NCI-H526 treated with DMSO at 0.1 percent for 48 hours (cell line): ENCODE data around the gene KDR.

Experiments
- DNase-seq: peaks from one replicate; lab custom pipeline; 2025; lab: John Stamatoyannopoulos, UW

The KDR gene

DNA sequence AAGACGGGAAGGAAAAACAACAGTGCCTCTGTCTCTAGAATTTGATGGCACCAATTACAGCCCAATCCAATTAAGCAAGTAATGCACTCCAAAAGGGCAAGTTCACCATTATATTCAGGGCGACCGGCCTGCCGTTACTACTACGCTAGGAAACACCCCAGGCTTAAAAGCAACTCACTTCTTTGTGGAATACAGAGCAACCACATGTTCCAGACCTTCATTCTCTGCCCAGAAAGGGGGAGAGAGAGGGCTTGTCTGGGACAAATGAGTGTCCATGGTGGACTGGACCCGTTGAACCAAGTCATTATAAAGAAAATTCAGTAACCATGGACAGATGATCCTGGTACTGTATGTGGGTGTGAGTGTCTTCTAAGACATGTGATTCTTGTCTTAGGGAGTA, 1.6 kb downstream of the KDR start:
- DNase-seq: no peak

DNA sequence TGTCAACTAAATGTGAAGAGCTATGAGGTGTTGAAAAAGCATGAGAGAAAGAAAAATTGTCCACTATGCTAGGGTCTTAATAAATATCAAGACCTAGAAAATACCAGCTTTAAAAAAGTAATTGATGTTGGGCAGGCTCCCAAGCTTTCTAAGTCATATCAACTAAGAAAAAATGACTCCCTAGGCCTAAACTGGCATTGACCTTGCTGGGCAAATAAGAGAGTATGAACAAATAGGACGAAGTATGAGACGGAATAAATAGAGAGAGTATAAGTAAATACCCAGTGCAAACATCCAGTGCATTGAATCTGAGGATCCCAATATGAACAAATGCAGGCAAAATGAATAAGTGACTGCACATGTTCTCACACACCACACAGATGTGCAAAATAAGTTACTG, 3.2 kb downstream of the KDR start:
- DNase-seq: no peak

DNA sequence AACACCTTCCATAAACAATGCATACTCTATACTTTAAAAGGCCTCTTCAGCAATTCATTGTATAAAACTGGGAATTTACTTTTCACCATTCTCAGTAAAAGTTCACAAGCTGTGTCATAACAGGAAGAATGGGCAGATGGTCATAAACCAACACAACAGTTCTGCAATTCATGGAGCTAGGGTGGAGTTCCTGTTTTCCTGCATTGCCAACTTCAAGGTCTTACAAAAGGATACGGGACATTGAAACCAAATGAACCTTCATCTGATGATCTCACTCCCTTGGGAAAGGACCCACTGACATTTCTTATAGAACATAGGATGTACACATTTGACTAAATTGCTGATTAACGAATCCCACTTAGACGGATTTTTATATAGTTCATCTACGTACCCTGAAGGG, 4.1 kb downstream of the KDR start:
- DNase-seq: no peak

DNA sequence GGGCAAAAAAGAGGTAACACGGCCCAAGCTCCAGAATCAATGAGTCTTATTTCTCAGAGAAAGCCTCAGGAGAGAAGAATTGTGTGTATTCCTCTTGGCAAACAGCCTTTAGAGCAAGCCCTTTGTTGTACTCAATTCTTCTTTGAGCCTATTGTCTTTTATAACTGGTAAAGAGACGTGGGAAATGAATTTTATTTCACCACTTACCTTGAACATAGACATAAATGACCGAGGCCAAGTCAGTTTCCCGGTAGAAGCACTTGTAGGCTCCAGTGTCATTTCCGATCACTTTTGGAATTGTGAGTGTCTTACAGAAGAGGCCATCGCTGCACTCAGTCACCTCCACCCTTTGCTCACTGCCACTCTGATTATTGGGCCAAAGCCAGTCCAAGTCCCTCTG, 7.0 kb downstream of the KDR start:
- DNase-seq: no peak

DNA sequence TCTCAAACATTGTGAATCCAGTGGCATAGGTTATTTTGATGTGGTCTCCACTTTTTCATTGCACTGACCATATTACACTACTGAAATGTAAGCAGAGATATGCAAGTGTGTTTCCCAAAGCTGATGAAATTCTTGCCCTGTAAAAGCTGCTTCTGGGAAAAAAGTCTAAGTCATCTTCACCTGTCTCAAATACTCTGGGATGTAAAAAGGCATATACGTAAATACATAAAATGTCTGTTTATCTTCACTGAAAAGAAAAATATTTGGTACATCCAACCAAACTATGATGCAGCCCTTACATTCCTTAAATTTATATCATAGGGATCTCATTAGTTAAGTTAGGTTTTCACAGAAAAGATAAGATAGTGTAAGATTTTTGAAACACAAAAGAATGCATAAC, 7.9 kb downstream of the KDR start:
- DNase-seq: no peak

DNA sequence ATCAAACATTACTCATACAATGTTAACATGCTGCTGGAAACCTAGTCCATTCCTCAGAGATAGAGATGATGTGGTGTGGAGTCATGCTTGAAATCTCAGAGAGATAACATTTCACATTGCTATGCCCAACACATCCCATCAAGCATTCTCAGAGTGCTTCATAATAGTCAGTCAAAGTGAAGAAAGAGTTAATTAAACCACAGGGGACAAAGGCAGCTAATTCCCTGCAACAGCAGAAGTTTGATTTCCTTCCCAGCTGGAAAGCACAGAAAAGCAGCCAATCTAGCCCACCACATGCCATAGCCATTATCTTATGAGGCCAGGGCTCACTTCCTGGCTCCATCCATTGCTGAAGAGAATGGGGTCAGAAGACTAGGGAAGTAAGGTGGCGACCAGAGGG, 8.9 kb downstream of the KDR start:
- no peak for DNase-seq

DNA sequence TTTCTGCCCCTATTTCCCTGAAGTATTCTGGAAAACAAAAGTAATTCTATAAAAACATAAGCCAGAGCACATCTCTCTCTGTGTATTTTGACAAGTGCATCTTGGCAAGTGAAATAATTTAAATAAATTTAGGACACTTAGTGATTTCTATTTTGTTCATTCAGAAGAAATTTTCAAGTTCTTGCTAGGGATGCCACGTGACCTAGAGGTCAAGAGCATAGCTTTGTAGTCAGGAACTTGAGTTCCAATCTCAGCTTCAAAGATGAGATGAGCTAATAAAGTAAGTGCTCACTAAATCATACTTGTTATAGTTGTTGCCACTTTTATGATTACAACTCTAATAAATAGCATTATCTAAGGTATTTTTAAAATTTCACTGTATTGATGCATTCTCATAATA, 13.8 kb downstream of the KDR start:
- DNase-seq: no peak

DNA sequence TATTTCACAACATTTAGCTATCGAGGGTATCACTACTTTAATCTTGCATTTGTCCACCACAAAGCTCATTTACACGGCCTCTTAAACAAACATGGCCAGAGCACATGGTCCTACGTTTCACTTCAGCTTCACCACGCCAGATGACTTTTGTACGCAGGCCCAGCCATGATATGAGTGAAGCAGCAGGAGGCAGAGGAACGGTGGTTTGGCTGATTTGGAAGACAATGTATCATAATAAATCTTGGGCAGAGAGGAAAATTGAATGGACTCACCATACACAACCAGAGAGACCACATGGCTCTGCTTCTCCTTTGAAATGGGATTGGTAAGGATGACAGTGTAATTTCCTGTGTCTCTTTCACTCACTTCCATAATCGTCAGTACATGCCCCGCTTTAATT, 15.3 kb downstream of the KDR start:
- DNase-seq: no peak

DNA sequence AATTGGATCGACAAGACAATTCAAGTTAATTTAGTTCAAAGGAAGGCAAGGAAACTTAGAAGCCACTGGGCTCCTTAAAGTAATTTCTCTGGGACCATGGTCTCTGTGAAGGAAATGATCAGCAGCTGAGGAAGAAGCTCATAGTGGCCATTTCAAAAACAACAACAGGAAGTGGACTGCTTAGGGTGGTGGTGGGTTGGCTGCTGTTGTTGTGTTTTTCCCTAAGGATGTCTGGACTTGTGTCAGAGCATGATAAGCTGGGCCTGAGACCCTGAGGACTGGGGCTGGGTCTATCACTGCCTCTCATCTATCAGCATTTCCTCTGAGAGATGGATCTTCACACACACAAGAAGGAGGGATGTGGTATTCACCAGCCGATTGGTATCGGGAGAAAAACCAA, 18.3 kb downstream of the KDR start:
- no peak for DNase-seq

DNA sequence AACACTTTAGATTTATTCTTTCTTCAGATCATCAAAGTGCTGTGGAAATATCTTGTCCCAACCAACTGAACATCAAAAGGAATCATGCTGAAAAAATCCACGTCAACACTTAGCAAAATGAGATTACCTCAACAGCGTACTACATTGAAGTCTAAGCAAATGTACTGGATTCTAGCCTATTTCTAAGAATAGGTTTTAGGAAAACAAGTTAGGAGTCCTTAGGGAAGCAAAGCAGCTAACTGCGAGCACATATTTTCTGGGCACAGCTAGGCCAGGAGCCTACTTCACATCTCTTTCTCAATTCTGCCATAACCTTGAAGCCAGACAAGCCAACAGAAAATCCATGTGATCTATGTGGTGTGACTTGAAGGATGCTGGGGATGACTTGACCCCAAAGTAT, 22.2 kb downstream of the KDR start:
- no peak for DNase-seq

DNA sequence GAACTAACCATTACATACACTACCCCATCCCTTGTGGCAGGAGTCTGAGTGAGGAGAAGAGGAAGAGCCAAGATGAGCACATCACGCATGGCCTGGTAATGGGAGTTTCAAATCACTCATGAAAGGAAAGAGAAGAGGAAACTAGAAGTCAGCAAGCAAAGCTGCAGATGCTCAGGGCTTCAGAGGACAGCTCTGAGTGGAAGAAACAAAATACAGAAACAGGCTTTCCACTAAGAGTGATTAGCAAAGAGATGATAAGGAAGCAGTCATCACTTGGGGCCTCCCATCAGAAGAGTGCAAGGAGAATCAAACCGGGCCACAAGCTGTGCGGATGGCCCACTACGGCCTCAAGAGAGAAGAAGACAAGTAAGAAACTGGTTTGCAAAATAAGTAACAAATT, 25.6 kb downstream of the KDR start:
- no peak for DNase-seq

DNA sequence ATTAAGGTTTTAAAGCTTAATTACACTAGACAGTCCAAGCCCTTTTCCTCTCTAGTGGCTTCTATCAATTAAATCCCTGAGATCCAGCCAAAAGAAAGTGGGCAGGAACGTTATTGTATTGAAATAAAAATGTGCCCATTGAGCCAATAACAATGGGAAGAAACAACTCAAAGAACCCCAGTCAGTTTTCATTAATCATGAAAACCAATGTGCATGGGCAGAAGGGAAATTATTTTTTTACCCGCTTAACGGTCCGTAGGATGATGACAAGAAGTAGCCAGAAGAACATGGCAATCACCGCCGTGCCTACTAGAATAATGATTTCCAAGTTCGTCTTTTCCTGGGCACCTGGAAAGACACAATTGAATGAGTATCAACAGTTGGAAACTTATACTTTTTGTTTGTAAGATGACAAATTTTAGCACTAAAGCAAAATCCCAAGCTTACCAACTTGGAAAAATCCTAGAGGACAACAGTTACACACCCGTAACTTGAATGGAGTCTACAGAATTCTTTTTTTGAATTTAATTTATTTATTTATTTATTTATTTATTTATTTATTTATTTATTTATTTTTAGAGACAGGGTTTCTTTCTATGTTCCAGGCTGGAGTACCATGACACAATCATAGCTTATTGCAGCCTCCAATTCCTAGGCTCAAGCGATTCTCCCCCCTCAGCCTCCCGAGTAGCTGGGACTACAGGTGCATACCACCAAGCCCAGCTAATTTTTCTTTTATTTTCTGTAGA, 26.8 kb downstream of the KDR start:
- DNase-seq: no peak

DNA sequence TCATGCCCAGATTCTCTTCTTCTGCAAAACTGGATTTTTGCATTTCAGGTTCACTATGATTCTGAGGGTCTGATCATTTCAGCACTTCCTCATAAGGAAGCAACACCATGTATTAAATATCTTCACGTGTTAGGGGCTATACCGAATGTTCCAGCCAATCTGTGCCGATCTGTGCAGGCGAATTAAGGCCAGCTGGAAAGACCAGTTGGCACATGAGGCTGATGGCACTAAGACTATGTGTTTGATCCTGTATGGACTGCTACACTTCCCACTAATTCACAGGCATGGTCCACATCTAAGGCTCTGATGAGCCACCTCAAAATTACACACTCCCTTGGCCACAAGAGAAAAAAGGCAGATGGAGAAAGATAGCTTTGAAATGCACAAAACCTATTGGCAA, 28.8 kb downstream of the KDR start:
- no peak for DNase-seq

DNA sequence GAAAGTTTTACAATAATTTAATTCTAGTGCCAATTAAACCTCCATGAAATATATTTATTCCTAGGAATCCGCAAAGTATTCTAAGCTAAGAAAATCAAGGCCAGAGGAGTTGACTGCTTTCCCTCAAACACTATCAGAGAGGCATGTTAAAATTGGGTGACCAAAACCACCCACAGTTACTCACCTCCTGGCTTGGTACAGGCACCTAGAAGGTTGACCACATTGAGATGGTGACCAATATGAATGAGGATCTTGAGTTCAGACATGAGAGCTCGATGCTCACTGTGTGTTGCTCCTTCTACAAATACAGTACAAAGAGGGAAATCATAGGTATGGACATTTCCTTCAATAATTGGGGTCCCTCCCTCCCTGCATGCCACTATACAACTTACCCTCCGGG, 29.4 kb downstream of the KDR start:
- no peak for DNase-seq

DNA sequence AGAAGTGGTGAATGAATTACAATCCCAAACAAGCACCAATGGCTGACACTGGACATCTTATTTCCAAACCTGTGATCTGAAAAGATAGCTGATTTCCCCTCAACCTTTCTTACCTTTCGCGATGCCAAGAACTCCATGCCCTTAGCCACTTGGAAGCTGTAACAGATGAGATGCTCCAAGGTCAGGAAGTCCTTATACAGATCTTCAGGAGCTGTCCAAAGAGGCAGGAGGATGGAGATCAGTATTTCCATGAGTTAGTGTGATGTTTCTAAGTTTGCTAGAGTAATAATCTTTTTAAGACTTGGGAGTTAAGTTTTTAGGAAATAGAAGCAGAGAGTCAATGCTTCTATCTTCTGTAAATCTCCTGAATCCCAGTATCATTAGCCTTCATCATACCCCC, 32.9 kb downstream of the KDR start:
- no peak for DNase-seq

DNA sequence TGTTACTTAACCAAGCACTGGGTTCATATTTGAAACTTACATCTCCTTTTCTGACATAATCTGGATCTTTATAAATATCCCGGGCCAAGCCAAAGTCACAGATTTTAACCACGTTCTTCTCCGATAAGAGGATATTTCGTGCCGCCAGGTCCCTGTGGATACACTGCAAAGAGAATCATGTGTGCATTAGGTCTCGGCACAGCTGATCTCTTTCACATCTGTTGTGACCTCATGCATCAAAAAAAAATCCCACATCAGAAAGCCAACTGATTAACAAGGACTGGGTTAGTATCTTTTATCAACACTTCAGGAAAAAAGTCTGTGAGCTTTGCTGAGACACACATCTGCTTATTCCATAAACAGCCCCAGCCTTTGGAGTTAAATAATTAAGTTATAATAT, 35.5 kb downstream of the KDR start:
- DNase-seq: no peak

DNA sequence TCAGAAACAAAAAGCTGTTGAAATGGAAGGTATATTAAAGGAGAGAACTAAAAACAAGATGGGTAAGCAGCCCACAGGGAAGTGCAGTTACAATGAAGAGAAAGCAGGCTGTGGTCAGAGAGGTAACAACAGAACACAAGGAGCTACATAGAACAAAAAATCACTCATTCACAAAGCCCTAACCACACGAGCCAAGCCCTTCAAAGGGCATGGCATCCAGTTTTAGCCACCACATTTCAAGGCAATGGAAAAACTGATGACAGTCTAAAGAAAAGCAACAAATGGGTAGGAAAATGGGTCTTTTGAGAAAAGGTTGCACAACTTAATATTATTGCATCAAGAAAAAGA, 37.5 kb downstream of the KDR start:
- DNase-seq: no peak

DNA sequence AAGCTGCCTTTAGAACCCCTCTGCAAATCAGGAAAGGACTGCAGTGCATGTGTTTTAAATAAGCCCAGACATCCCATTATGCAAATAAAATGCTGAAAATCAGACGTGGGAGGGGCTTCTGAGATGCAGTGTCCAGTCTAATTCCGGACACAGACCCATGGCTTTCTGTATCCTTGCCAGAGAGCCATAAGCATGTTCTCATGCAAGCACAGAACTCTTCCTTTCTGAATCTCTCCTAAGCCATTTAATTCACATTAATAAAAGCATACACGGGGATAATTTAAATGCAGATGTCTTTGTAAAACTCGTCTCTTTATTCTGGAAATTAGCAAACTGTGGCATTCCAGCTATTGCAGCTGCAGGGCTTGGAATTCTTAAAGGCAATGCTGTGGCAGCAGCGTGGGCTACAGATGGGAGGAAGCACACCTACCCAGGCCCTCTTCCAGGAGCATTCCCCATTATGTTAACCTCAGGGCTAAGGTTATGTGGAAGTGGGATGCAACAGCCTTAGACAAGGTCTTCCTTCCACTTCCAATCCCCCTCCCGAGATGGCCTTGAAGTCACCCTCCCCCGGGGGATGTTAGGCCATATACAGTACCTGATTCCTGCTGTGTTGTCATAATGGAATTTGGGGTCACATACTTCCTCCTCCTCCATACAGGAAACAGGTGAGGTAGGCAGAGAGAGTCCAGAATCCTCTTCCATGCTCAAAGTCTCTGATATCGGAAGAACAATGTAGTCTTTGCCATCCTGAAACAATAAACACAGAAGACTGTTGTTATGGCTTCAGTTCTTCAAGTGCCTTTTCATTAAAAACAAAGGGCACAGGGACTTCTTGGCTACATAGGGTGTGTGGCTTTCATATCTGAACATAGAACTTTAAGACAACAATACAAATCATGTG, 38.1 kb downstream of the KDR start:
- DNase-seq: peak; percentile 9

DNA sequence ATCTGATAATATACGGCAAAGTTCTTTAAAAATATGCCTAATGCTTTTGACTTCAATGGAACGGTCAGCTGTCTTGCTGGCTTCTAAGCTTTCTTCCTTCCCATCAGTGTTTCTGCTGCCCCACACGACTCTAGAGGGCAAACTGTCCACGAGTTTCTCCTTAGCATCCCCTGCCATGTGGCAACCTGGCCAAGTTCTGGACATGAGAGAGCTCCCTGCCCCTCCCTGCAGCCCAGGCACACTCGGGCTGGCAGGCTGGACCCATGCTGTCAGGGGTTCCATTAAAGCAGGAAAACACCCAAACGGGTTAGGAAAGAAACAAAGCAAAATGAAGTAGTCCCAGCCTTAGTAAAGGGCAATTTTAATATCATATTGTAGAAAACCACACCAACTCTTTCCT, 38.8 kb downstream of the KDR start:
- no peak for DNase-seq

DNA sequence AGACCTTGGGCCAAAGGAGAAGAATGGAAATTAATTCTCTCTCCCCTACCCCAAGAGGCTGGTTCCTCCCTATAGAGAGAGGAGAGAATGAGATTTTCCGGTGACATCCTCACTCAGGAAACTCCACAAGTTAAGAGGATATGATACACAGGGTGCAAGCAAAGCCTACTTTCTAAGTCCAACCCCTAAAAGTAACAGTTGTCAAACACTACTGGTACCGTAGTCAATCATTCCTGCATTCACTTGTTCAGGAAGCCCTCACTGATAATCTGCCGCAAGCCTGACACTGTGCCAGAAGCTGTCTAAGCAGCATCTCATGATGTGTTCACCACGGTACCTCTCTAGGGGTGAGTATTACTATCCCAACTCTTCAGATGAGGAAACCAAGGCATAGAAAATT, 41.7 kb downstream of the KDR start:
- no peak for DNase-seq

DNA sequence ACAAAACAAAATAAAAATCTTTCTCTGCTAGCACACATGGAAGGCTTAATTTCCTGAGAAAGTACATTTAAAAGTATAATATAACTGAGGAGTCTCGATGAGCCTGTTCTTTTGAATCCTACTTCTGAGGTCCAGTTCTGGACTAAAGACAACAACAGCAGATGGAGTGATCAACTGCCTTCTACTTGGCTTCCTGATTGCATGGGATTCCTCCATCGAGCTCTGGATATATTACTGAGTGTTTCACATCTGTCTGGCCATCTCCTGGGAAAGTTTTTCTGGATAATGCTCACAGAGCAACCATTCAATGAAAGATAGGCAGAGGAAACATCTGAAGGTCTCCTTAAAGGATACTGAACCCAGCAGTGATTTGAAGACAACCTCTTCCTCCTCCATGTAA, 42.6 kb downstream of the KDR start:
- no peak for DNase-seq

DNA sequence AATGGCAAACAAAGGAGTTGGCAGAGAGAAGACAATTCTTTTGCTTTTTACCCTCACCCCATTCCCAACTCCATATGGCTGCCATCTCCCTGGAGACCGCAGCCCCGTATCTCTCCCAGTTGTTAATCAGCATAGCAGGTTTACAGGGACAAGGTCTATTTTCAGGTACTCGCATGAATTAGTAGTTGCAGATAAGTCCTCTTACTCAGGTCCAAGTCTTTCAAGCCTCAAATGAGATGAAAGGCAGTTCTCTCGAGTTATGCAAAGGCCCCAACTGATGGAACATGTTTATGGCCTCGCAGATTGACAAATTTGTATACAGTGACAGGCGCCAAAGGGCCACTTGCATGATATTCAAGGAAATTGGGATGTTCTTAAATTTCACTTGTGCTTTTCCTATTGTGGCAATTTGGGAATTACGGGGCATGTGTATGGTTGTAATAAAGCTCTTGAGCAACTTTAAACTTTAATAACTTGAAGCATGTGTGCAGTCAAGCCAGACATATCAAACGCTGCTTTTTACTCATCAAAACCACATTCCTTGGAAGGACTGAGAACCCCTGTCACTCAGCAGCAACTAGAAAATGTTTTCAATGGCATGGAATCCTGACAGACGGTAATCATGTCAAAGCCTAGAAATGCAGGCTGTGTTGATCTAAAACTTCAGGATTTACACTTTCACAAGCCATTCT, 45.1 kb downstream of the KDR start:
- no peak for DNase-seq
